ENCODE data around the gene IFIT1. TPM values are rescaled to one million over a fixed set of nuclear protein-coding genes. Genes with fewer than 3 reads are reported as not detected.

The IFIT1 gene
- total RNA-seq = 26.9 and 30.0 TPM in 2 replicates

GRCh38 chr10:89391907-89392756 is at the start of gene IFIT1:
IFIT1 (plus strand) TSS chr10:89392623; CDS start chr10:89392713, 90 bp downstream.

DNA sequence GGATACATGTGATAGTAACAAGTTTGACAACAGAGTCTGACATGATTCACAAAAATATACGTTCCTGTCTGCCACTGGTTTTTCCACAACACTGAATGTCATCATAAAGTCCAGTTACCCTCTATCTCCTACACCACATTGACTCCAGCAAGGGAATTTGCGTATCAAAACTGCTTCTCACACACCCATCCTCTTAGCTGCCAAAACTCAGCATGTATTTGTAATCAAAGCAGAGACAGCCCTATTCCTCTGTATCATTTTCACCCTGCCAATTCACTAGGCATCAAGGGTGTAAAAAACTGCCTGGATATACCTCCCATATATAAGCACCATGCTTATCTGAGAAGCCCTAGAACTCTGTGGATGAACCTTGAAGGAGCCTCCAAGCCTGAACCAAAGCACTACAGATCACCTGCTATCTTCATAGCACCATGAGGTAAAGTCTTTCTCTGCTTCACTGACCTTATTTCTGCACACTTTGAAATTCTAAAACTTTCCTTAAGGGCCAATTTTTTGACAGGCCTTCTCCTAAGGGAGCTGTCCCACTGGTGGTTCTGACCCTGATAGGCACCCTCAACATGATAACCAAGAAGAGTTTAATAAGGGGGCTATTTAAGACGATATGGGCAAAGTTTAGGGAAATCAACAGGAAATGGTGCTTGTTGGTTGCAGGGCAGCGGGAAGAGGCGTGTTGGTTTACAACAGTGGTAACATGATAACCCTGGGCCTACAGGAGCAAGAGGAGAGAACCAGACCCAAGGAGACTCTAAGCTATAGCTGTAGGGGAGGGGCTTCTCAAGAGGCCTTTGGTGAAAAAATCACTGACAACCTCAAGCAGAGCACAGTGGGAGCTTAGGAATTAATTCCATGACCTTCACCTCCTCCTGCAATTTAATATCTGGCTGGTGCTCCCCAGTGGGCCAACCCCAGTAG is 14.5 kb upstream of the IFIT1 start, which contains the start of gene IFIT1B:
IFIT1B (plus strand) TSS at position 352 of the 933 bp plus-strand sequence; CDS start at position 432, 80 bp downstream.

DNA sequence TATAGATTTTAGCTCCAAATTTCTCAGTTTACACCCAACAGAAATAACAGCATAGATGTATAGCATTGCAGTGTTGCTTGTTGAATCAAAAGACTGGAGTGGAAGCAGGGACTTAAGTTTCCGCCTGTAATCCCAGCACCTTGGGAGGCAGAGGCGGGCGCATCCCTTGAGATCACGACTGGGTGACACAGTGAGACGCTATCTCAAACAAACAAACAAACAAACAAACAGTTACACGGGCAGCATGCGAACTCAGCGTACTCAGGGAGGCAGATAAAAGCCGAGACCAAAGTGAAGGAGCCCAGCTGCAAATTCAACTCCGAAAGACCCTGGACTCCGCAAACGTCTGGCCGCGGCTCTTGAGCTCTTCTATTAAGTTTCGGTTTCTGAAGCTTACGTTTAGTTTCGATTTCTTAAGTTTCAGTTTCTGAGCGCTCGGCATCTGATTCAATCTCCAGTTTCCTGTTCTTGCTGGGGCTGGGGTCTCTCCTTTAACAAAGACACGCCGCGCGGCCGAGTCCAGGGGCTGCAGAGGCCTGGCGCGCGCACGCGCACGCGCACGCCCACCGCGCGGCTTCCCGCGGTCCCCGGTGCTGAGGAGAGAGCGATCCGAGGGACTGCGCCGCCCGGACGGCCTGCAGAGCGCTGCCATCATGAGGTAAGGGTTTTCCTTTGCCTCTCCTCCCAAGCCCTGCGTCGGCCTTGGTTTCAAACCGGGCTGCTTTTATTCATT is 21.9 kb downstream of the IFIT1 start, which contains the start of gene IFIT5:
IFIT5 (plus strand) TSS at position 423 of the 733 bp plus-strand sequence; CDS start at position 654, 231 bp downstream.

Other genes with a start within 250 kb of the IFIT1 start
- gene CH25H, start 185.3 kb upstream of the IFIT1 start, total RNA-seq = 0.32 and 4.7 TPM in 2 replicates
- 46.9 and 56.2 TPM in 2 replicates for gene LIPA, start 140.8 kb upstream of the IFIT1 start, total RNA-seq
- 2.7 and 4.0 TPM in 2 replicates for gene IFIT2, start 90.6 kb upstream of the IFIT1 start, total RNA-seq
- gene IFIT3, start 64.6 kb upstream of the IFIT1 start, total RNA-seq = 9.0 and 18.0 TPM in 2 replicates
- gene IFIT1B, start 14.6 kb upstream of the IFIT1 start, total RNA-seq = under 0.01 TPM in 1 of 2 replicates, not detected in the other
- 19.2 and 21.2 TPM in 2 replicates for gene IFIT5, start 21.9 kb downstream of the IFIT1 start, total RNA-seq
- gene SLC16A12, start 143.0 kb downstream of the IFIT1 start, total RNA-seq = 0.24 and 0.91 TPM in 2 replicates

All from epithelial cell of alveolus of lung (primary cell).